ENCODE data around the gene CDH24. TPM values are rescaled to one million over a fixed set of nuclear protein-coding genes. Genes with fewer than 3 reads are reported as not detected.

CDH24 gene
- polyA plus RNA-seq, 1 donor from 2014 or later, result 31.7 TPM

GRCh38 chr14:23101986-23102625 lies 44.8 kb upstream of the CDH24 start:
- no peaks in the 10 kb centered on the region for H3F3A ChIP-seq (ENCODE audit: insufficient read depth, low read length, poor library complexity, severe bottlenecking)
- TF ChIP-seq CTCF (IDR thresholded peaks at IDR 0.05; ENCODE audit: poor library complexity, severe bottlenecking) (no peak), REST (IDR thresholded peaks at IDR 0.05; ENCODE audit: borderline replicate concordance) (no peak), TAF1 (IDR thresholded peaks at IDR 0.05; ENCODE audit: low read depth) (no peak), RAD21 (conservative IDR thresholded peaks at IDR 0.05) (no peak), MXI1 (conservative IDR thresholded peaks at IDR 0.05; ENCODE audit: poor library complexity, severe bottlenecking) (no peak), EZH2 (IDR thresholded peaks at IDR 0.05; ENCODE audit: borderline replicate concordance, insufficient read depth, low read length, poor library complexity, severe bottlenecking) (no peak), SMC3 (conservative IDR thresholded peaks at IDR 0.05; ENCODE audit: poor library complexity) (no peak), POLR2AphosphoS5 (IDR thresholded peaks at IDR 0.05) (no peak), EP300 (conservative IDR thresholded peaks at IDR 0.05; ENCODE audit: poor library complexity, severe bottlenecking) (no peak)
- H3K9me2 ChIP-seq (ENCODE audit: insufficient read depth, low read length), result no peaks in the 10 kb centered on the region
- H3K36me3 ChIP-seq (ENCODE audit: insufficient read depth, low read length), result no peaks in the 10 kb centered on the region
- no peaks in the 10 kb centered on the region for H3K9me3 ChIP-seq (ENCODE audit: low read length)
- H3K27me3 ChIP-seq (ENCODE audit: insufficient read depth, low read depth, low read length), result no peaks in the 10 kb centered on the region
- no peak overlapping the region for H3K4me3 ChIP-seq (ENCODE audit: low read length)
- H3K9ac ChIP-seq (ENCODE audit: low read length), result no peak overlapping the region
- no peaks in the 10 kb centered on the region for H4K20me1 ChIP-seq (ENCODE audit: insufficient read depth)
- no peak overlapping the region for H3K4me2 ChIP-seq (ENCODE audit: low read length)
- no peak overlapping the region for H3K27ac ChIP-seq (ENCODE audit: low read length)
- peaks cover 2% of the 10 kb centered on the region for H3K79me2 ChIP-seq (replicated peaks; ENCODE audit: insufficient read depth, low read length)
- no peak overlapping the region for H2AFZ ChIP-seq (ENCODE audit: low read depth, low read length)

GRCh38 chr14:23101213-23101970 lies 44.1 kb upstream of the CDH24 start:
- TF ChIP-seq REST (IDR thresholded peaks at IDR 0.05; ENCODE audit: borderline replicate concordance), result no peak
- no peak for TF ChIP-seq MXI1 (conservative IDR thresholded peaks at IDR 0.05; ENCODE audit: poor library complexity, severe bottlenecking)
- no peak for TF ChIP-seq RAD21 (conservative IDR thresholded peaks at IDR 0.05)
- TF ChIP-seq TAF1 (IDR thresholded peaks at IDR 0.05; ENCODE audit: low read depth), result no peak
- no peak for TF ChIP-seq EP300 (conservative IDR thresholded peaks at IDR 0.05; ENCODE audit: poor library complexity, severe bottlenecking)
- TF ChIP-seq SMC3 (conservative IDR thresholded peaks at IDR 0.05; ENCODE audit: poor library complexity), result no peak
- Histone ChIP-seq H3K36me3 (ENCODE audit: insufficient read depth, low read length) (no peaks in the 10 kb centered on the region), H3F3A (ENCODE audit: insufficient read depth, low read length, poor library complexity, severe bottlenecking) (no peaks in the 10 kb centered on the region), H3K9ac (ENCODE audit: low read length) (no peak overlapping the region), H3K9me3 (ENCODE audit: low read length) (no peaks in the 10 kb centered on the region), H3K27me3 (ENCODE audit: insufficient read depth, low read depth, low read length) (no peaks in the 10 kb centered on the region), H3K9me2 (ENCODE audit: insufficient read depth, low read length) (no peaks in the 10 kb centered on the region), H3K79me2 (replicated peaks; ENCODE audit: insufficient read depth, low read length) (peaks cover 9% of the 10 kb centered on the region), H2AFZ (ENCODE audit: low read depth, low read length) (no peak overlapping the region), H3K4me2 (ENCODE audit: low read length) (no peak overlapping the region), H4K20me1 (ENCODE audit: insufficient read depth) (no peaks in the 10 kb centered on the region), H3K27ac (ENCODE audit: low read length) (no peak overlapping the region), H3K4me3 (ENCODE audit: low read length) (no peak overlapping the region)
